GM19455 (cell line): ENCODE measurements around the gene PACSIN1.
"Not testable (repeated sequence)": the region's sequence is repeated elsewhere in the genome, so short reads cannot be mapped to it uniquely, and the experiment has no call there.

Experiments
- ATAC-seq: cut with Tn5 transposase; IDR thresholded peaks from one replicate; pipeline ENCODE4 v1.9.1; 2021; ENCODE audit not compliant: unreplicated experiment

The PACSIN1 gene

DNA sequence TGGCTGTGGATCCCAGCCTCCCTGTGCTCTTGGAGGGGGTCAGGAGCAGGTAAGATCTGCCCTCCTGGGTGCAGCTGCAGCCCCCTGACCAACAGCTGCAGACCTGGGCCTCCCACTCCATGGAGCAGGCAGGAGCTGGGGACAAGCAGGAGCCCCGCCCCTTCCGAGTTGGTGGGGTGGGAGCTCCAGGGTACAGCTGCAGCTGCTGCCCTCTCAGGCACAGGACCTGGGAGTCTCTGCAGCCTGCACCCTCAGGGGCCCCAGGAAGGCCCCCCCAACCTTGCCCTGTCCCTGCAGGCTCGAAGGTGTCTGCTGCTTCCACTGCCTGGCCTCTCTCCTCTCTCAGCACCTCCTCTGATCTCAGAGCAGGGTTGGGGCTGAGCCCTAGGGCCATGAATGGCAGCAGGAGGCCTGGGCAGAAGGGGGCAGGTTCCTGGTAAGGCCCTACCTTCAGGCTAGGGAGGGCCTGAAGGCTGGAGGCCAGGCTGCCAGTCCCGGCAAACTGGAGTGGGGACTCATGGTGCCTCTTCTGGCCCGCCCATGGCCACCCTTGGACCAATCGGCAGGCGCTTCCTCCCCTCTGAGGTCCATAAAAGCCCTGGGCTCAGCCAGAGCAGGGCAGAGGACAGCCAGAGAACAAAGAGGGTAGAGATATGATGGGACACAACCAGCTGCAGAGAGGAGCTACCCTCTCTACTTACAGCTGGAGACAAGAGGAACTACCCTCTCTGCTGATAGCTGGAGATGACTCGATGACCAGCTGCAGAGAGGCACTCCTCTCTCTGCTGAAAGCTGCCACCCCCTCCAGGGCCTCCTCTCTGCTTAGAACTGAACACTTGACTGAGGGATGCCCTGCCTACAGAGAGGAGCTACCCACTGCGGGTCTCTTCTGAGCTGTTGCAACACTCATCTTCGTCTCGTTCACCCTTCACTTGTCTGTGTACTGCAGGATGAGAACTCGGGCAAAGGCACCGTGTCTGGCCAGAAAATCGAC lies 7.8 kb upstream of the PACSIN1 start:
- no peak for ATAC-seq

DNA sequence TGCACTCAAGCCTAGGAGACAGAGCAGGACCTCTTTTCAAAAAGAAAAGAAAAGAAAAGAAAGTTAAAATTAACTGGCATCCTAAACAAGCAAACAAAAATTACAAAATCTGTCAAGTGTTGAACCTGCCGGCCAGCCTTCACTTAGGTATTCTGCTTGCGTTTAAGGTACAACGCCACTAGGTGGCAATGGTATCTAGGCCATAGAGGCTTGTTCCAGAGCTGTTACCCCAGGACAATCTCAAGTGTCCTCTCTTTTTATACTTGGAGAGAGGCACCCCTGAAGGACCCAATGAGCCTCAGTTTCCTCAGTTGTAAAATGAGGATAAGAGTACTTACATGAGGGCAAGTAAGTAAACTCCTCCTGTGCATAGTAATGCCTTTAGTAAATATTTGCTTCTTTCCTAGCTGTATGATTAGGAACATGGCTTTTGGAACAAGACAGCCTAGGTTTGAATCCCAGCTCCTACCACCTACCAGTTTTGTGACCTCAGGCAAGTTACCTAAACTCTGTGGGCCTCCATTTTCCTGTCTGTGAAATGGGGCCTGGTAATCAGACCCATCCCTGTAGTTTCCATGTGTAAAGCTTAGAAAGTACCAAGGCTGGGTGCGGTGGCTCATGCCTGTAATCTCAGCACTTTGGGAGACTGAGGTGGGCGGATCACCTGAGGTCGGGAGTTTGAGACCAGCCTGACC lies 5.8 kb upstream of the PACSIN1 start:
- ATAC-seq = no peak

GRCh38 chr6:34460796-34461507 lies 4.9 kb upstream of the PACSIN1 start:
- no peak for ATAC-seq

DNA sequence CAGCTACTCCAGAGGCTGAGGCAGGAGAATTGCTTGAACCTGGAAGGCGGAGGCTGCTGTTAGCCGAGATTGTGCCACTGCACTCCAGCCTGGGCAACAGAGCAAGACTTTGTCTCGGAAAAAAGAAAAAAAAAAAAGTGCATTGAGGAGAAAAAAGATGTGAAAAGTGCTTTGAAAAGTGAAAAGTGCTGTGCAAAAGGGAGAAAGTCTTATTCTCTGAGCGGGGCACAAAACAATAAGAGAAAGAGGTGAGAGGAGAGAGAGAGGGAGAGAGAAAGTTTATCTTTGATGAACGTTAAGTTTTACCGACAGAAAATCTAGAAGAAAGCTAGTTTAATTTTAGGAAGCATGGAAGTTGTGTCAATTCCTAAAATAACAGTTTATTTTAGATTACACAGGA lies 3.9 kb upstream of the PACSIN1 start:
- no peak for ATAC-seq

- no peak for ATAC-seq
These were observed 3.3 kb upstream of the PACSIN1 start for GRCh38 chr6:34462551-34462971.

DNA sequence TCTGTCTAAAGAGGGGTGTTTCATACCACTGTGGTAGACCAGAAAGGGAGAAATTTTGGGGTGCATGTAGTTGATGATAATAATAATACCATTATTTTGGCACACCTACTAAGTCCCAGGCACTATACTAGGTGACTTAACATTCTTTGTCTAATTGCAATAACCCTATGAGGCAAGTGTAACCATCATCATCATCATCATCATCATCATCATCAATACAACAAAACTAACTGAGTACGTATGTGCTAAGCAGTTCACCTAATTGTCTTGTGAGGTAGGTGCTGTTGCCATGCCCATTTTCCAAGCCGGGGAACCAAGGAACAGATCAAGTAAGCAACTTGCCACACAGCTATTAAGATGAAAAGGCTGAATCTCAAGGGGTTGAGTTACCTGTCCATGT lies 2.6 kb upstream of the PACSIN1 start:
- no peak for ATAC-seq

- ATAC-seq = no peak
These were observed 2.0 kb upstream of the PACSIN1 start for GRCh38 chr6:34463849-34464248.

GRCh38 chr6:34466242-34467185 lies 638 bp downstream of the PACSIN1 start:
- no peak for ATAC-seq

- no peak for ATAC-seq
These were observed 2.6 kb downstream of the PACSIN1 start for GRCh38 chr6:34468378-34468892.

DNA sequence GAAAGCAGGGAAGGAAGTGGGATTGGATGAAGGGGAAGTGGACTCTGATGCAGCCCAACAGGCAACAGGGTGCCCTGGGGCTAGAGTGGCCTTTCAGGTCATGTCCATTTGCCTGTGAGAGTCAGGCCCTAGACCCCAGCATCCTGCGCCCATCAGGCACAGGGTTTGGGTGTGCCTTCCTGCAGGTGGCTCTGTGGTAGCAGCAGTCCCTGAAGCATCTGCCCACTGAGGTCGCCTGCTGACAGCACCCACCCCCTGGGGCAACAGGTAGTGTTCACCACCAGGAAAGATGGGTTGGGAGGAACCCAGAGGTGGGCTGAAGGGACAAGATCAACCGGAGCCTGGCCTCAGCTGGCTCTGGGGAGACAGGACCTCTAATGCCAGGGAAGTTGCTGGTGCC lies 3.6 kb downstream of the PACSIN1 start:
- no peak for ATAC-seq

- no peak for ATAC-seq
These were observed 6.5 kb downstream of the PACSIN1 start for GRCh38 chr6:34472425-34472824.

DNA sequence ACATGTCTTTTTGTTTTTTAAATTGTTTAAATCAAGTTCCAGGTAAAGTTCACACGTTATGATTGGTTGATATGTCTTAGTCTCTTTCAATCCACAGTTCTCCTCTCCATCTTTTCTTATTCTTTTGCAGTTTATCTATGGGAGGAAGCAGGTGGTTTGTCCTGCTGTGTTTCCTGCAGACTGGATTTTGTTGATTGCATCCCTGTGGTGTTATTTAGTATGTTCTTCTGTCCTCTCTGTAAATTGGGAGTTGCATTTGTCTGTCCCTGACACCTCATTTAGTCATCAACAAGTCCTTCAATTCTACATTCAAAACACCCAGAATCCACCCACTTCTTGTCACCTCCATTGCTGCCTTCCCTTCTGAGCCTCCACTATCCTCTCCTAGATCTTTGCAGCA lies 8.1 kb downstream of the PACSIN1 start:
- no peak for ATAC-seq

DNA sequence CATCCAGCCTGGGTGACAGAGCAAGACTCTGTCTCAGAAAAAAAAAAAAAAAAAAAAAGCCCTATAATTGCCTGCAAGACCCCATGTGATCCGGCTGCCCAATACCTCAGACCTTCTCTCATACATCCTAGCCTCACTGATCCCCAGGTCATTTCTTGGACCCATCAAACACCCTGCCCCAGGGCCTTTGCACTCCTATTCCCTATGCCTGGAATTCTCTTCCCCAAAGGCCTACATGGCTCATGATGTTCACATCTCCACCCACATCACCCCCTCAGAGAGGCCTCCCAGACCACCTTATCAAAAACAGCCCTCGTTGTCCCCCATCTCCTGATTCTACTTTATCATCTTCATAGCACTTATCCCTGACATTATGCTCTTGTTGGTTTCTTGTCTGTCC lies 8.9 kb downstream of the PACSIN1 start:
- no peak for ATAC-seq

DNA sequence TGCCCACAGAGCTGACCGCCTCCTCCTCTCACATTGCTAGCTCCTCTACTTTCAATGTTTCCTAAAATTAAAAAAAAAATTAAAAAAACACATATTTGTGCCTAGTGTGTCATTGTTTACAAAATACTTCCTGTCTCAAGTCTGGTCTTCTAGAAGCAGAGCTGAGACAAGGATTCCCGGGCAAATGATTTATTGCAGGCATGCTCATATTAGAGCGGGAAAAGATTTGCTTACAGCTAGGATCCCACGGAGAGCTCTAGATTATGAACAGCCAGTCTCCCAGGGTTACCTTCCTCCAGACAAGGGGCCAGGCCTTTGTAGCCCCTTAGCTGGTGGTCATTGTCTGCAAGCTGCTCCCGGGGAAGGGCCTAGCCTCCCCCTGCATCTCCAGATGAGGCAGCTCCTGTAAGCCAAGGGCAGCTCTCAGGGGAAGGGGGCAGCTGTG lies 9.4 kb downstream of the PACSIN1 start:
- ATAC-seq = no peak

- ATAC-seq = no peak
These were observed 10.0 kb downstream of the PACSIN1 start for GRCh38 chr6:34475767-34476328.

GRCh38 chr6:34476447-34476846 lies 10.6 kb downstream of the PACSIN1 start:
- no peak for ATAC-seq

DNA sequence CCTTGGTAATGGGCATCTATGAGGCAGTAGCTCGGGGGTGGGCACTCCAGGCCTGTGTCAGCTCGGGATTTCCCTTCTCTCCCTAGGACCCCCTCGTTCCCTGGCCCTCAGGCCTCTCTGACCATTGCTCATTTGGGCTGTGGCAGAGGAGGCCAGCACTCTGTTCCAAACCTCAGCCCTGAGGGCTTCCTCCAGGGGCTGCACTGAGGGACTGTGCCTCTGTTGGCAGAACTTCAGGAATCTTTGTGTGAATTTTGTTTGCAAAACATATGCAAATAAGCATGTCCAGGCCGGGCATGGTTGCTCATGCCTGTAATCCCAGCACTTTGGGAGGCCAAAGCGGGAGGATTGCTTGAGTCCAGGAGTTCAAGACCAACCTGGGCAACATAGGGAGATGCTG lies 11.0 kb downstream of the PACSIN1 start:
- no peak for ATAC-seq

DNA sequence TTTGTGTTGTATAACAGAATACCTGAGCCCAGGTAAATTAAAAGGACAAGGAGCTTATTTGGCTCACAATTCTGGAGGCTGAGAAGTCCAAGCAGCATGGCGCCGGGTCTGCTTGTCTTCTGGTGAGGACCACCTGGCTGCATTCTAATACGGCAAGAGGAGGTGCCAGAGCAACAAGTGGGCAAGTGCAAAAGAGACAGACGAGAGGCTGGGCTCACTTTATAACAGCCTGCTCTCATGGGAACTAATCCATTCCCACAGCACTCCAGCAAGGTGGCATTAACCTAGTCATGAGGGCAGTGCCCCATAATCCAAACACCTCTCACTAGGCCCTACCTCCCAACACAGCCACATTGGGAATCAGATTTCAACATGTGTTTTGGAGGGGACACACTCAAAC lies 12.9 kb downstream of the PACSIN1 start:
- ATAC-seq = no peak

GRCh38 chr6:34483781-34484180 lies 17.9 kb downstream of the PACSIN1 start:
- not testable (repeated sequence) for ATAC-seq

- no peak for ATAC-seq
These were observed 18.5 kb downstream of the PACSIN1 start for GRCh38 chr6:34484391-34484790.
